Neural cell (in vitro differentiated cells): ENCODE measurements around the gene TMEM192. TPM values are rescaled to one million over a fixed set of nuclear protein-coding genes. Genes with fewer than 3 reads are reported as not detected.

Experiments
- H2AFZ ChIP-seq: fragments of 200-600, 300-800 bp; sonication (generic), shearing (Covaris generic); 2 replicates; pipeline ENCODE4 v1.6.0; 2014; ENCODE audit warnings: low read depth, mild to moderate bottlenecking, antibody characterized with exemption, low read length, moderate library complexity
- H3F3A ChIP-seq: fragments of 200-600 bp; shearing (Covaris generic); 2 replicates; pipeline ENCODE4 v1.6.1; 2016; ENCODE audit warnings: mild to moderate bottlenecking, moderate library complexity, mixed read lengths, antibody characterized with exemption, low read length; ENCODE audit not compliant: insufficient read depth, poor library complexity, severe bottlenecking
- H3K27ac ChIP-seq: fragments of 200-600, 300-800 bp; sonication (generic), shearing (Covaris generic); 2 replicates; pipeline ENCODE4 v1.5.1; 2014; ENCODE audit warnings: mild to moderate bottlenecking, low read length, moderate library complexity
- H3K27me3 ChIP-seq: fragments of 300-800, 200-600 bp; sonication (generic), shearing (Covaris generic); 2 replicates; pipeline ENCODE4 v1.6.0; 2014; ENCODE audit warnings: mild to moderate bottlenecking, low read depth, low read length, moderate library complexity; ENCODE audit not compliant: insufficient read depth
- H3K36me3 ChIP-seq: fragments of 300-800, 200-600 bp; sonication (generic), shearing (Covaris generic); 2 replicates; pipeline ENCODE4 v1.5.1; 2014; ENCODE audit warnings: mild to moderate bottlenecking, antibody characterized with exemption, low read length, moderate library complexity; ENCODE audit not compliant: insufficient read depth
- H3K4me2 ChIP-seq: fragments of 300-800, 200-600 bp; sonication (generic), shearing (Covaris generic); 2 replicates; pipeline ENCODE4 v1.6.0; 2014; ENCODE audit warnings: mild to moderate bottlenecking, low read length
- H3K4me3 ChIP-seq: fragments of 300-800, 200-600 bp; sonication (generic), shearing (Covaris generic); 2 replicates; pipeline ENCODE4 v1.5.1; 2014; ENCODE audit warnings: mild to moderate bottlenecking, low read length, moderate library complexity
- H3K79me2 ChIP-seq: fragments of 200-600 bp; shearing (Covaris generic); replicated peaks from 2 replicates; pipeline ENCODE4 v1.6.0; 2014; ENCODE audit warnings: mild to moderate bottlenecking, low read length, moderate library complexity; ENCODE audit not compliant: insufficient read depth
- H3K9ac ChIP-seq: fragments of 300-800, 200-600 bp; sonication (generic), shearing (Covaris generic); 2 replicates; pipeline ENCODE4 v1.6.1; 2016; ENCODE audit warnings: mild to moderate bottlenecking, low read length, mixed read lengths
- H3K9me2 ChIP-seq: fragments of 200-600 bp; shearing (Covaris generic); 2 replicates; pipeline ENCODE4 v1.6.1; 2016; ENCODE audit warnings: mild to moderate bottlenecking, low read length, mixed read lengths; ENCODE audit not compliant: insufficient read depth
- H3K9me3 ChIP-seq: fragments of 200-600, 300-800 bp; sonication (generic), shearing (Covaris generic); 2 replicates; pipeline ENCODE4 v1.6.1; 2016; ENCODE audit warnings: mild to moderate bottlenecking, mixed run types, low read length, moderate library complexity, mixed read lengths
- H4K20me1 ChIP-seq: fragments of 200-600 bp; shearing (Covaris generic); 2 replicates; pipeline ENCODE4 v1.6.1; 2016; ENCODE audit warnings: mild to moderate bottlenecking, mixed run types; ENCODE audit not compliant: insufficient read depth
- CTCF ChIP-seq: fragments of 450-650 bp; IDR thresholded peaks from 2 replicates; pipeline ENCODE4 v1.5.1; 2014; ENCODE audit warnings: antibody characterized with exemption, mild to moderate bottlenecking, moderate library complexity; ENCODE audit not compliant: poor library complexity, severe bottlenecking
- EP300 ChIP-seq: fragments of 450-650 bp; conservative IDR thresholded peaks from 2 replicates; pipeline ENCODE4 v1.6.1; 2014; ENCODE audit warnings: antibody characterized with exemption, mild to moderate bottlenecking, moderate library complexity; ENCODE audit not compliant: poor library complexity, severe bottlenecking
- EZH2 ChIP-seq: fragments of 200-600, 300-800 bp; shearing (Covaris generic), sonication (generic); IDR thresholded peaks from 2 replicates; pipeline ENCODE4 v1.6.1; 2014; ENCODE audit warnings: antibody characterized with exemption, low read length, borderline replicate concordance, mild to moderate bottlenecking; ENCODE audit not compliant: insufficient read depth, poor library complexity, severe bottlenecking
- MXI1 ChIP-seq: fragments of 450-650 bp; conservative IDR thresholded peaks from 2 replicates; pipeline ENCODE4 v1.6.1; 2014; ENCODE audit warnings: antibody characterized with exemption, mild to moderate bottlenecking; ENCODE audit not compliant: poor library complexity, severe bottlenecking
- POLR2AphosphoS5 ChIP-seq: IDR thresholded peaks from 2 replicates; pipeline ENCODE4 v1.6.1; 2012
- RAD21 ChIP-seq: fragments of 450-650 bp; conservative IDR thresholded peaks from 2 replicates; pipeline ENCODE4 v1.6.1; 2014; ENCODE audit warnings: antibody characterized with exemption, mild to moderate bottlenecking, moderate library complexity
- REST ChIP-seq: IDR thresholded peaks from 2 replicates; pipeline ENCODE4 v1.6.1; 2012; ENCODE audit warnings: borderline replicate concordance
- SMC3 ChIP-seq: fragments of 450-650 bp; conservative IDR thresholded peaks from 2 replicates; pipeline ENCODE4 v1.6.1; 2014; ENCODE audit warnings: antibody characterized with exemption, mild to moderate bottlenecking, moderate library complexity; ENCODE audit not compliant: poor library complexity
- TAF1 ChIP-seq: IDR thresholded peaks from 2 replicates; pipeline ENCODE4 v1.6.1; 2012; ENCODE audit warnings: low read depth
- polyA plus RNA-seq: library from polyadenylated mRNA; depleted of rRNA; stranded (reverse); fragments of >200 nt; gene quantifications from 2 replicates; pipeline ENCODE4 v1.2.3, GENCODE V29; 2014

Gene TMEM192
- polyA plus RNA-seq, 1 donor from 2014 or later: 10.5 TPM

- no peak overlapping the region for H3K9ac ChIP-seq
- no peak overlapping the region for H3K4me3 ChIP-seq
- no peak overlapping the region for H3K27ac ChIP-seq
- H3K4me2 ChIP-seq: no peak overlapping the region
- H3F3A ChIP-seq: no peaks in the 10 kb centered on the region
- no peaks in the 10 kb centered on the region for H3K36me3 ChIP-seq
- no peak overlapping the region for H2AFZ ChIP-seq
- TF ChIP-seq EZH2 (no peak), MXI1 (no peak), RAD21 (no peak), EP300 (no peak), CTCF (no peak), POLR2AphosphoS5 (no peak), SMC3 (no peak), TAF1 (no peak), REST (no peak)
- H4K20me1 ChIP-seq: no peaks in the 10 kb centered on the region
- H3K79me2 ChIP-seq: no peaks in the 10 kb centered on the region
- H3K9me2 ChIP-seq: no peaks in the 10 kb centered on the region
- H3K27me3 ChIP-seq: no peaks in the 10 kb centered on the region
- H3K9me3 ChIP-seq: no peaks in the 10 kb centered on the region
These were observed 60.0 kb downstream of the TMEM192 start for GRCh38 chr4:165052627-165053026.

- H3K27me3 ChIP-seq: no peaks in the 10 kb centered on the region
- no peaks in the 10 kb centered on the region for H3F3A ChIP-seq
- H4K20me1 ChIP-seq: no peaks in the 10 kb centered on the region
- no peaks in the 10 kb centered on the region for H3K9me3 ChIP-seq
- no peak overlapping the region for H3K4me3 ChIP-seq
- H2AFZ ChIP-seq: no peak overlapping the region
- H3K4me2 ChIP-seq: no peak overlapping the region
- H3K9ac ChIP-seq: no peak overlapping the region
- TF ChIP-seq EZH2 (no peak), EP300 (no peak)
- no peaks in the 10 kb centered on the region for H3K79me2 ChIP-seq
- H3K9me2 ChIP-seq: no peaks in the 10 kb centered on the region
- no peak overlapping the region for H3K27ac ChIP-seq
- no peaks in the 10 kb centered on the region for H3K36me3 ChIP-seq
These were observed 64.5 kb downstream of the TMEM192 start for GRCh38 chr4:165048170-165048569.
